ENCODE data around the gene KCNQ1.

The KCNQ1 gene

GRCh38 chr11:2426826-2427521, 17.8 kb upstream of the KCNQ1 start:
- TF ChIP-seq POLR2AphosphoS5 (IDR thresholded peaks at IDR 0.05; ENCODE audit: low read depth, low read length) = no peak
- no peak for TF ChIP-seq TAF1 (IDR thresholded peaks at IDR 0.05; ENCODE audit: borderline replicate concordance, low read depth, low read length)
- no peak for TF ChIP-seq POLR2A (IDR thresholded peaks at IDR 0.05; ENCODE audit: low read depth, low read length)
- FAIRE-seq = no peak

DNA sequence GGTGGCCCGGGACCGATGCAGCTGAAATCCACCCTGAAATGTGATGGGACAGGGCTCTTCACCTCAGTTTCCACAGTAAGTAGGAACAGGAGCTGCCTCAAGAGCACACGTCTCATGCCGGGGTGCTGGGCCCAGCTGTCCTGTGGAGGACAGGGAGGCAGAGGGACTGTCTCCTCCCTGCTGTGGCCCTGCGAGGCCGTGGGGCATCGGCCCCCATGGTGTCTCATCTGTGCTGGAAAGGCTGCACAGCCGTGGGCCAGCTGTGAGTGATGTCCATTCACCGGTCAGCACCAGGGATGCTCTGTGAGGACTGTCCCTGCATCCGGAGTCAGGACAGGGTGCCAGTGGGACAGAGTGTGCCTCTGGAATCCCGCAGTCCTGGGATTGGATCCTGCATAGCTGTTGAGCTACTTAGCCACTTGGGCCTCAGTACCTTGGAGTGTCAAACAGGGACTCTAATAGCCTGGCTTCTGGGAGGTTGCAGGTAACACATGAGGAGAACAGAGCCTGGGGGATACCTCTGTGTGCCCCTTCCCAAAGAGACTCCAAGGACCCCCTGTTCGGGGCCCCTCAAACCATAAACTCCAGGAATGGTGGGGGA, 17.0 kb upstream of the KCNQ1 start:
- TF ChIP-seq TAF1 (IDR thresholded peaks at IDR 0.05; ENCODE audit: borderline replicate concordance, low read depth, low read length) (no peak), POLR2A (IDR thresholded peaks at IDR 0.05; ENCODE audit: low read depth, low read length) (no peak), POLR2AphosphoS5 (IDR thresholded peaks at IDR 0.05; ENCODE audit: low read depth, low read length) (no peak)
- DNase-seq (ENCODE audit: insufficient read length) (no peak), FAIRE-seq (no peak)

More at GRCh38 chr11:2426826-2427521, 17.8 kb upstream of the KCNQ1 start:
- DNase-seq (ENCODE audit: insufficient read length) = no peak

GRCh38 chr11:2428322-2428795, 16.4 kb upstream of the KCNQ1 start:
- FAIRE-seq (peak; percentile 87), DNase-seq (ENCODE audit: insufficient read length) (peak; percentile 67)

GRCh38 chr11:2431395-2431794, 13.4 kb upstream of the KCNQ1 start:
- no peak for DNase-seq (ENCODE audit: insufficient read length)
- no peak for TF ChIP-seq POLR2AphosphoS5 (IDR thresholded peaks at IDR 0.05; ENCODE audit: low read depth, low read length)
- TF ChIP-seq POLR2A (IDR thresholded peaks at IDR 0.05; ENCODE audit: low read depth, low read length) = no peak
- no peak for TF ChIP-seq TAF1 (IDR thresholded peaks at IDR 0.05; ENCODE audit: borderline replicate concordance, low read depth, low read length)
- no peak for FAIRE-seq

More at GRCh38 chr11:2428322-2428795, 16.4 kb upstream of the KCNQ1 start:
- TF ChIP-seq POLR2AphosphoS5 (IDR thresholded peaks at IDR 0.05; ENCODE audit: low read depth, low read length) = no peak
- TF ChIP-seq POLR2A (IDR thresholded peaks at IDR 0.05; ENCODE audit: low read depth, low read length) = no peak
- no peak for TF ChIP-seq TAF1 (IDR thresholded peaks at IDR 0.05; ENCODE audit: borderline replicate concordance, low read depth, low read length)

- DNase-seq (ENCODE audit: insufficient read length) (no peak), FAIRE-seq (no peak)
- TF ChIP-seq POLR2AphosphoS5 (IDR thresholded peaks at IDR 0.05; ENCODE audit: low read depth, low read length) = no peak
- TF ChIP-seq POLR2A (IDR thresholded peaks at IDR 0.05; ENCODE audit: low read depth, low read length) = no peak
- TF ChIP-seq TAF1 (IDR thresholded peaks at IDR 0.05; ENCODE audit: borderline replicate concordance, low read depth, low read length) = no peak
Observed at GRCh38 chr11:2432171-2432621, 12.6 kb upstream of the KCNQ1 start.

DNA sequence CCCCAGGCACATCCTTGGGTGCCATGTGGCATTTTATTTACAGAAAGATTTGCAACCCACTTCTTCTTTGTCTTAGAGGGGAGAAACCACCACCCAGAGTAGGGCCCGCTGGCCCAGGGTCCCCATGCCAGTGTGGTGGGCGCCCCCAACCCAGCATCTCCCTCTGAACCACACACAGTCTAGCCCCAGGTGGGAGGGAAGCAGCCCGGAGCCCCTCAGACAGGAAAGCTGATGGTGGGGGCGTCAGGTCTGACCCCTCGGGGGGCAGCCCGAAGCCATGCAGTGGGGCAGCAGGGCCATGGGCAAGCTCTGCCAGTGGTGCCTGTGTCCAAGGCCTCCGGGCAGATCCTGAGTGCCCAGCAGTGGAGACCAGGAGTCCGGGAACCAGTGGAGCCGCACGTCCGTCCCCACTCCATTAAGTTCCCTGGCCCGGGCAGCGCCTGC, 12.2 kb upstream of the KCNQ1 start:
- DNase-seq (ENCODE audit: insufficient read length) (no peak), FAIRE-seq (no peak)
- no peak for TF ChIP-seq POLR2AphosphoS5 (IDR thresholded peaks at IDR 0.05; ENCODE audit: low read depth, low read length)
- TF ChIP-seq TAF1 (IDR thresholded peaks at IDR 0.05; ENCODE audit: borderline replicate concordance, low read depth, low read length) = no peak
- TF ChIP-seq POLR2A (IDR thresholded peaks at IDR 0.05; ENCODE audit: low read depth, low read length) = no peak

- TF ChIP-seq TAF1 (IDR thresholded peaks at IDR 0.05; ENCODE audit: borderline replicate concordance, low read depth, low read length) = no peak
- no peak for TF ChIP-seq POLR2A (IDR thresholded peaks at IDR 0.05; ENCODE audit: low read depth, low read length)
- no peak for TF ChIP-seq POLR2AphosphoS5 (IDR thresholded peaks at IDR 0.05; ENCODE audit: low read depth, low read length)
- DNase-seq (ENCODE audit: insufficient read length) = no peak
- no peak for FAIRE-seq
Observed at GRCh38 chr11:2433106-2433925, 11.5 kb upstream of the KCNQ1 start.

- DNase-seq (ENCODE audit: insufficient read length) = no peak
- TF ChIP-seq POLR2AphosphoS5 (IDR thresholded peaks at IDR 0.05; ENCODE audit: low read depth, low read length) = no peak
- TF ChIP-seq TAF1 (IDR thresholded peaks at IDR 0.05; ENCODE audit: borderline replicate concordance, low read depth, low read length) = no peak
- no peak for TF ChIP-seq POLR2A (IDR thresholded peaks at IDR 0.05; ENCODE audit: low read depth, low read length)
- FAIRE-seq = peak; percentile 48
Observed at GRCh38 chr11:2434008-2434407, 10.8 kb upstream of the KCNQ1 start.

DNA sequence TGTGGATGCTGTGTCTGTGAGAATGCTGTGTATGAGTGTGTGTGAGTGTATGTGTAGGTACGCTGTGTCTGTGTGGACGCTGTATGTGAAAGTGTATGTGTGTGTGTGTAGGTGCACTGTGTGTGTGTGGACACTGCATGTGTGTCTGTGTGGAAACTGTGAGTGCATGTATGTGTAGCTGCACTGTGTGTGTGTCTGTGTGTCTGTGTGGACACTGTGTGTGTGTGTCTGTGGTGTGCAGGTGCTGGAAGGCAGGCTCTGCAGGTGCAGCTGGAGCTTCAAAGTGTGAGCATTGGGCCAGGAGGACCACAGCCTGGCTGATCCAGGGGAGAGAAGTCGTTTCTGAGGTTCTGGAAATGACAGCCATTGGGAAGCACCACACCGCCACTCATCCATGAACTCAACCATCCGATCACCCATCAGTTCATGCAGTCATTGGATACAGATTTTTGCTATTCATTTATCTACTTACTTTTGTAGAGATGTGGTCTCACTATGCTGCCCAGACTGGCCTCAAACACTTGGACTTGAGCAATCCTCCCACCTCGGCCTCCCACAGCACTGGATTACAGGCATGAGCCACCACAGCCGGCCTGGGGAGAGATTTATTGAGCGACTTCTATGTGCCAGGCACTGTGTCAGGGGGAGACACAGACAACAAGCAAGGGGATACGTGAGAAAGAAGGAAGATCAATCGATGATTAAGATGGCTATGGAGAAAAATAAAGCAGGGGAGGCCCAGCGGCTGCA, 10.1 kb upstream of the KCNQ1 start:
- FAIRE-seq (no peak), DNase-seq (ENCODE audit: insufficient read length) (no peak)
- no peak for TF ChIP-seq POLR2A (IDR thresholded peaks at IDR 0.05; ENCODE audit: low read depth, low read length)
- no peak for TF ChIP-seq POLR2AphosphoS5 (IDR thresholded peaks at IDR 0.05; ENCODE audit: low read depth, low read length)
- no peak for TF ChIP-seq TAF1 (IDR thresholded peaks at IDR 0.05; ENCODE audit: borderline replicate concordance, low read depth, low read length)

DNA sequence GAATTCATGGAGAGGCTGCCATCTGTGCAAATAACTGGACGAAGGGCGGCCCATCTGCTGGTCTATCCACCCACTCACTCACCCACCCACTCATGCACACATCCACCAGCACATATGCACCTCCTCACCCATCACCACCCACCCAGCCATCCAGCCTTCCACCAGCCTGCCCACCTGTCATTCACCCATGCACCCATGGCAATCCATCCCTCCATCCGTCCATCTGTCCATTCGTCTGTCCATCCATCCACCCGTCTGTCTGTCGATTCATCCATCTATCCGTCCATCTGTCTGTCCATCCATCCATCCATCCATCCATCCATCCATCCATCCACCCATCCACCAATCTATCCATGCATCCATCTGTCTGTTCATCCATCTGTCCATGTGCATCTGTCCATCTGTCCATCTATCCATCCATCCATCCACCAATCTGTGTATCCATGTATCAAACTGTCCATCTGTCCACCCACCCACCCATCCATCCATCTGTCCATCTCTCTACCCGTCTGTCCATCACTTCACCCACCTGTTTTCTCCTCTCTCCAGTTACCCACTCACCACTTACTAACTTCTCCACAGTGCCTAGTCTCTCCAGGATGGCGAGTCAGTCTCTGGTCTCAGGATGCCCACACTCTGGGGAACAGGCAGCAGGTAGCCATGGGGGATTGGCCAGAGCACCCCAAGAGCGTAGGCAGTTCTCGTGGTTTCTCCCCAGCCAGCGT, 9.4 kb upstream of the KCNQ1 start:
- FAIRE-seq (no peak), DNase-seq (ENCODE audit: insufficient read length) (no peak)
- no peak for TF ChIP-seq POLR2AphosphoS5 (IDR thresholded peaks at IDR 0.05; ENCODE audit: low read depth, low read length)
- TF ChIP-seq POLR2A (IDR thresholded peaks at IDR 0.05; ENCODE audit: low read depth, low read length) = no peak
- TF ChIP-seq TAF1 (IDR thresholded peaks at IDR 0.05; ENCODE audit: borderline replicate concordance, low read depth, low read length) = no peak

Data from GM12892 (cell line).